T1000 (cell line): ENCODE measurements around the gene SGK1.
"Not testable (repeated sequence)": the region's sequence is repeated elsewhere in the genome, so short reads cannot be mapped to it uniquely, and the experiment has no call there.

Experiments
- DNase-seq: peaks from one replicate; lab custom pipeline; 2025; ENCODE audit warnings: mixed read lengths; lab: John Stamatoyannopoulos, UW

SGK1 gene

GRCh38 chr6:134190883-134191282 is 127.0 kb downstream of the SGK1 start:
- DNase-seq = no peak

GRCh38 chr6:134187751-134188150 is 130.2 kb downstream of the SGK1 start:
- DNase-seq = no peak

GRCh38 chr6:134187154-134187553 is 130.8 kb downstream of the SGK1 start:
- DNase-seq = no peak

GRCh38 chr6:134186355-134186754 is 131.6 kb downstream of the SGK1 start:
- no peak for DNase-seq

- no peak for DNase-seq
Observed at GRCh38 chr6:134185277-134185676, 132.6 kb downstream of the SGK1 start.

- DNase-seq = no peak
Observed at GRCh38 chr6:134183844-134184243, 134.1 kb downstream of the SGK1 start.

- DNase-seq = no peak
Observed at GRCh38 chr6:134182528-134182927, 135.4 kb downstream of the SGK1 start.

GRCh38 chr6:134181726-134182125 is 136.2 kb downstream of the SGK1 start:
- not testable (repeated sequence) for DNase-seq

GRCh38 chr6:134181251-134181650 is 136.7 kb downstream of the SGK1 start:
- DNase-seq = not testable (repeated sequence)

GRCh38 chr6:134180540-134180939 is 137.4 kb downstream of the SGK1 start:
- DNase-seq = not testable (repeated sequence)

GRCh38 chr6:134178161-134179044 is 139.5 kb downstream of the SGK1 start:
- no peak for DNase-seq

- no peak for DNase-seq
Observed at GRCh38 chr6:134177753-134178160, 140.2 kb downstream of the SGK1 start.

GRCh38 chr6:134177236-134177635 is 140.7 kb downstream of the SGK1 start:
- no peak for DNase-seq

- DNase-seq = no peak
Observed at GRCh38 chr6:134176264-134176975, 141.5 kb downstream of the SGK1 start.

- peak; percentile 52 for DNase-seq
Observed at GRCh38 chr6:134175532-134176263, 142.2 kb downstream of the SGK1 start.

- peak; percentile 88 for DNase-seq
Observed at GRCh38 chr6:134174672-134175531, 143.0 kb downstream of the SGK1 start.

GRCh38 chr6:134173936-134174671 is 143.8 kb downstream of the SGK1 start:
- DNase-seq = peak; percentile 60

- no peak for DNase-seq
Observed at GRCh38 chr6:134173366-134173725, 144.6 kb downstream of the SGK1 start.

- DNase-seq = no peak
Observed at GRCh38 chr6:134172706-134173365, 145.1 kb downstream of the SGK1 start.

GRCh38 chr6:134172020-134172705 is 145.7 kb downstream of the SGK1 start:
- no peak for DNase-seq
